Caco-2 (cell line): ENCODE results near the gene HNRNPA2B1. TPM values are rescaled to one million over a fixed set of nuclear protein-coding genes. Genes with fewer than 3 reads are reported as not detected.

Source experiments
- BruUV-seq: library from RNA; stranded (reverse); fragments of 400-500 nt; replicated peaks from 2 replicates; lab custom pipeline; 2021; lab: Mats Ljungman, UMichigan
- CTCF ChIA-PET: fragments of 300-600 bp; sonication (Branson Sonifier 250); formaldehyde crosslinking; loops from one replicate; lab custom pipeline; 2022; ENCODE audit warnings: antibody characterized with exemption; lab: Charles Lee
- POLR2A ChIA-PET: fragments of 300-600 bp; sonication (Branson Sonifier 250); formaldehyde crosslinking; loops from one replicate; lab custom pipeline; 2022; ENCODE audit warnings: antibody characterized with exemption; lab: Charles Lee
- DNase-seq, 2 experiments: peaks; one replicate each; pipeline versions ENCODE4 v3.0.0 to v3.0.0-alpha.2; 2020 to 2022
- H3K27me3 ChIP-seq: replicated peaks from 2 replicates; pipeline ENCODE4 v1.6.0; 2011; ENCODE audit warnings: low read length; ENCODE audit not compliant: control insufficient read depth, insufficient read depth
- H3K36me3 ChIP-seq: 2 replicates; pipeline ENCODE4 v1.5.1; 2011; ENCODE audit warnings: low read length; ENCODE audit not compliant: control insufficient read depth, insufficient read depth
- H3K4me1 ChIP-seq: fragments of 250-450 bp; sonication (Bioruptor Pico); 2 replicates; pipeline ENCODE4 v1.5.1; 2020; ENCODE audit warnings: mild to moderate bottlenecking
- H3K4me3 ChIP-seq: 2 replicates; pipeline ENCODE4 v1.5.1; 2011; ENCODE audit warnings: low read depth, mild to moderate bottlenecking, control low read depth, low read length
- H3K9me3 ChIP-seq: fragments of 250-450 bp; sonication (Bioruptor Pico); 2 replicates; pipeline ENCODE4 v1.5.1; 2020; ENCODE audit warnings: mild to moderate bottlenecking, moderate library complexity
- H3K27ac Mint-ChIP-seq: one replicate; pipeline ENCODE4 v1.8.0; 2022; ENCODE audit warnings: mixed read lengths; ENCODE audit not compliant: unreplicated experiment
- H3K27me3 Mint-ChIP-seq: one replicate; pipeline ENCODE4 v1.8.0; 2022; ENCODE audit warnings: mixed read lengths; ENCODE audit not compliant: insufficient read depth, unreplicated experiment
- H3K36me3 Mint-ChIP-seq: one replicate; pipeline ENCODE4 v1.8.0; 2022; ENCODE audit warnings: mild to moderate bottlenecking, mixed read lengths; ENCODE audit not compliant: insufficient read depth, unreplicated experiment
- H3K4me1 Mint-ChIP-seq: one replicate; pipeline ENCODE4 v1.8.0; 2022; ENCODE audit warnings: low read depth, mixed read lengths; ENCODE audit not compliant: unreplicated experiment
- H3K4me3 Mint-ChIP-seq: one replicate; pipeline ENCODE4 v1.8.0; 2022; ENCODE audit warnings: mild to moderate bottlenecking, moderate library complexity, mixed read lengths; ENCODE audit not compliant: unreplicated experiment
- H3K9me3 Mint-ChIP-seq: one replicate; pipeline ENCODE4 v1.8.0; 2022; ENCODE audit warnings: mixed read lengths; ENCODE audit not compliant: unreplicated experiment
- CTCF ChIP-seq, 2 experiments: fragments of 200-600 bp in 1 of 2; IDR thresholded peaks; 1 replicate in 1 of 2; 2 replicates in 1 of 2; pipeline versions ENCODE4 v1.5.1 to v1.8.0; 2011 to 2022; ENCODE audit warnings: antibody characterized with exemption in 1 of 2, control low read depth in 1 of 2, inconsistent platforms in 1 of 2, low read depth in 1 of 2, low read length in 1 of 2, mild to moderate bottlenecking in 1 of 2, moderate library complexity in 1 of 2; ENCODE audit not compliant: insufficient read depth in 1 of 2, severe bottlenecking in 1 of 2, unreplicated experiment in 1 of 2
- intact Hi-C: fragments of 100-400 bp; cut with micrococcal nuclease; formaldehyde crosslinking; loops from one replicate; pipeline ENCODE4 v1.10.0; 2022; ENCODE audit not compliant: unreplicated experiment
- total RNA-seq: library from RNA; stranded (reverse); gene quantifications from 2 replicates; pipeline ENCODE4 v1.2.3, GENCODE V29; 2022

Gene HNRNPA2B1
- total RNA-seq, 1 experiment from 2014 or later: 799 TPM

- Histone ChIP-seq H3K4me1 (0 out of 2 replicates have a peak, but pooled peaks cover 2% of the 10 kb centered on the region), H3K27me3 (no peaks in the 10 kb centered on the region), H3K9me3 (no peaks in the 10 kb centered on the region), H3K36me3 (peaks cover 3% of the 10 kb centered on the region; the same call in 1 of the 2 replicates), H3K4me3 (no peak overlapping the region)
- Mint-ChIP-seq H3K27ac (peak overlapping the region; percentile 15), H3K9me3 (no peaks in the 10 kb centered on the region), H3K27me3 (no peaks in the 10 kb centered on the region), H3K36me3 (peaks cover 100% of the 10 kb centered on the region), H3K4me3 (peak overlapping the region; percentile 14), H3K4me1 (peaks cover 30% of the 10 kb centered on the region)
- BruUV-seq: no TSS peak
- ChIA-PET POLR2A (interaction anchor here (1.6 kb wide), 1 partner anchor 14 kb away, joined by 6 read pairs; the partner anchor contains the start of gene CBX3), CTCF (interaction anchor here (1.3 kb wide), 1 partner anchor 35 kb away, joined by 3 read pairs; the partner anchor contains the start of gene NFE2L3)
- no peak for TF ChIP-seq CTCF (IDR thresholded peaks at IDR 0.05; ENCODE audit: insufficient read depth in 1 of 2, low read depth in 1 of 2, low read length in 1 of 2, severe bottlenecking in 1 of 2, unreplicated experiment in 1 of 2)
- intact Hi-C loops: loop anchor here (2.0 to 10.0 kb wide), 3 partner anchors 97 to 295 kb away; no protein-coding TSS in a partner anchor
- no peak for DNase-seq
Observed at GRCh38 chr7:26187380-26188205, 13.0 kb downstream of the HNRNPA2B1 start.

- Mint-ChIP-seq H3K4me1 (peaks cover 22% of the 10 kb centered on the region), H3K27ac (peak overlapping the region; percentile 15), H3K36me3 (peaks cover 98% of the 10 kb centered on the region), H3K4me3 (peak overlapping the region; percentile 14), H3K27me3 (no peaks in the 10 kb centered on the region), H3K9me3 (no peaks in the 10 kb centered on the region)
- TF ChIP-seq CTCF (IDR thresholded peaks at IDR 0.05; ENCODE audit: insufficient read depth in 1 of 2, low read depth in 1 of 2, low read length in 1 of 2, severe bottlenecking in 1 of 2, unreplicated experiment in 1 of 2): no peak
- BruUV-seq: no TSS peak
- DNase-seq: no peak
- Histone ChIP-seq H3K4me3 (no peak overlapping the region), H3K36me3 (peaks cover 4% of the 10 kb centered on the region; the same call in 1 of the 2 replicates), H3K4me1 (no peaks in the 10 kb centered on the region), H3K27me3 (no peaks in the 10 kb centered on the region), H3K9me3 (no peaks in the 10 kb centered on the region)
- ChIA-PET CTCF (no interaction called here), POLR2A (no interaction called here)
- intact Hi-C loops: loop anchor here (5.0 to 10.0 kb wide), 2 partner anchors 182 to 294 kb away; no protein-coding TSS in a partner anchor
Observed at GRCh38 chr7:26186364-26187311, 13.9 kb downstream of the HNRNPA2B1 start.

- H3K27ac Mint-ChIP-seq: peak overlapping the region; percentile 39
- Histone ChIP-seq H3K4me1 (peaks cover 4% of the 10 kb centered on the region; the same call in 1 of the 2 replicates), H3K36me3 (peaks cover 4% of the 10 kb centered on the region; the same call in 1 of the 2 replicates), H3K9me3 (no peaks in the 10 kb centered on the region), H3K27me3 (no peaks in the 10 kb centered on the region), H3K4me3 (no peak overlapping the region)
- H3K4me1 Mint-ChIP-seq: peaks cover 22% of the 10 kb centered on the region
- H3K27me3 Mint-ChIP-seq: no peaks in the 10 kb centered on the region
- peaks cover 98% of the 10 kb centered on the region for H3K36me3 Mint-ChIP-seq
- DNase-seq: no peak
- TF ChIP-seq CTCF (IDR thresholded peaks at IDR 0.05; ENCODE audit: insufficient read depth in 1 of 2, low read depth in 1 of 2, low read length in 1 of 2, severe bottlenecking in 1 of 2, unreplicated experiment in 1 of 2): no peak
- no peak overlapping the region for H3K4me3 Mint-ChIP-seq
- ChIA-PET POLR2A (interaction anchor here (0.6 kb wide), 1 partner anchor 854 kb away, joined by 6 read pairs; no protein-coding TSS in a partner anchor), CTCF (no interaction called here)
- H3K9me3 Mint-ChIP-seq: no peaks in the 10 kb centered on the region
- BruUV-seq: no TSS peak
- intact Hi-C loops: loop anchor here (5.0 to 10.0 kb wide), 2 partner anchors 181 to 294 kb away; no protein-coding TSS in a partner anchor
Observed at GRCh38 chr7:26185844-26186180, 14.7 kb downstream of the HNRNPA2B1 start.
